HG03439 (cell line): ENCODE measurements around the gene CSNK2B.

Experiments used
- ATAC-seq: cut with Tn5 transposase; IDR thresholded peaks from one replicate; pipeline ENCODE4 v1.9.1; 2021; ENCODE audit warnings: mild to moderate bottlenecking, moderate library complexity; ENCODE audit not compliant: unreplicated experiment

The CSNK2B gene

DNA sequence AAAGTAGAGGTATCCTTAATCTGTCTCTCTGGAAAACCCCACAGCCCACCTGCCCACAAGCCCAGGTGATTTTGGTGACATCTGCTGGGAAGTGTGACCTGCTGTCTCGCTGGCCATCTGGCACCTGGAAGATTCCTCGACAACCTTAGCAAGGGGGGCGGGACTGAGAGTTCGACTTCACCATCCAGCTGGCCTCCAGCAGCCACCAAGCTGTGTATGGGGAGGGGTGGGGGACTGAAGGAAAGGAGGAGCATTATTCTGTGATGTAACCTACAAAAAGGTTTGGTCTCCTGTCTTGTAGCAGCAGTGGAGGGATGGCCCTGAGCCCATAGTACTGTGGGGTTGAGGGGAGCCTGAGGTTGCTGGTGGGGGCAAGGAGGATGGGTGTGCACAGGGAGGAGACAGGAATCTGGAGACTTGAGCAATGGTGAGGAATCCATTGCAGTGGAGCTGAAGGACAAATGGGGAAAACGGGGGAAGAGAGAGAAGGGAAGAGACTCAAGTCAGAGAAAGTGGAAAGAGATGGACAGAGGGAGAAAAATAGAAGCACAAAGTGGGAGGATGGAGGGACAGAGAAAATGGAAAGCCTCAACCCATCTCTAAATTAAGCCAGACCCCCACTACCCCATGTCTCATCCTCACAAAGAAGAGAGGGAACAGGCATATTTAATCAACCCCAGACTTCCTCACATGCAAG is 44.8 kb downstream of the CSNK2B start:
- ATAC-seq = no peak

DNA sequence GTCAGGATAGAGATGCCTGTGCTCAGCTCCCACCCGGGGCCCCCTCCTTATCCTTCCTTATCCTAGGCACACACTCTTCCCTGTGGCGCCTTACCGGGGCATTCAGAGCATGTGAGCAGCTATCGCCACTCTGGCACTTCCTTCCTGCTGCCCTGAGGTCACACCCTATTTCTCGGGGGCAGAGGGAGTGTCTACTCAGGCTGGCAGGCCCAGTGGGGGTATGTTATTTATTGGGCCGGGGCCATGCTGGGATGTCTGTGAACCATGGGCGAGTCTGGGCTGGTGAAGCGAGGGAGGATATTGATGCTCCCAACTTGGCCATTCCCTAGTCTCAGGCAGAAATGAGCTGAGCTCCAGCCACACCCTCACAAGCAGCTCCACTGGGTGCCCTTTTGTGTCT is 45.4 kb downstream of the CSNK2B start:
- no peak for ATAC-seq

DNA sequence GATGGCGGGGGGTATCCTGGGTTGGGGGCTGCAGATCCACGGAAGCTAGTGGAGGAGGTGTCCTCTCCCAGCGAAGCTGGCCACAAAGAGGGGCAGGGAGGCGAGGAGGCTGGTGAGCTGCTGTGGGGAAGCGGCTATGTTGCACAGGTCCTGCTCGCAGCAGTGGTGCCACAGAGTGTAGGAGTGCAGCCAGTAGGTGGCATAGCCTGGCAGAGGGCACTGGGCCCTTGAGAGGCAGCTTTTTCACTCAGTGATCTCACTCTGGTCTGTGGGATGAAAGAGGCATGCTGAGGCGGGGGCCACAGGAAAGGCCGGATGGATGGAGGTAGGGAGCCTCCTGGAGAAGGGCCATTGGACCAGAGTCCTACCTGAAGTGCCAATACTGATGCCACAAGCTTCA is 46.4 kb downstream of the CSNK2B start:
- no peak for ATAC-seq

DNA sequence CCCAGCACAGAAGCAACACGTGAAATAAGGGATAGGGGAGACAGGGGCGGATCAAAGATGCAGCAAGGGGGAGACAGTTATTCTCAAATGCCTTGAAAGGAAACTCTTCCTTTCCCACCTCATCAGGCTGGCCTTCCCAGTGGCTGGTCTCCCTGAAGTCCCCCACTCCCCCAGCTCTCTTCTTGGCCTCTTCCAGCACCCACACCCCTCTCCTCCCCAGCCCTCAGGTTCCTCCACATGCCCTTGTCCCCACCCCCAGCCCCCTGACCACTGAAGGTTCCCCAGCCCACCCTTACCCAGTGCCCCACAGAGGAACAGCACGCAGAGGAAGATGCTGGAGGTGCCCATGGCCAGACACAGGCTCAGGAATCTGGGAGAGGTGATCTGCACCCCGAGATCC is 47.6 kb downstream of the CSNK2B start:
- no peak for ATAC-seq

DNA sequence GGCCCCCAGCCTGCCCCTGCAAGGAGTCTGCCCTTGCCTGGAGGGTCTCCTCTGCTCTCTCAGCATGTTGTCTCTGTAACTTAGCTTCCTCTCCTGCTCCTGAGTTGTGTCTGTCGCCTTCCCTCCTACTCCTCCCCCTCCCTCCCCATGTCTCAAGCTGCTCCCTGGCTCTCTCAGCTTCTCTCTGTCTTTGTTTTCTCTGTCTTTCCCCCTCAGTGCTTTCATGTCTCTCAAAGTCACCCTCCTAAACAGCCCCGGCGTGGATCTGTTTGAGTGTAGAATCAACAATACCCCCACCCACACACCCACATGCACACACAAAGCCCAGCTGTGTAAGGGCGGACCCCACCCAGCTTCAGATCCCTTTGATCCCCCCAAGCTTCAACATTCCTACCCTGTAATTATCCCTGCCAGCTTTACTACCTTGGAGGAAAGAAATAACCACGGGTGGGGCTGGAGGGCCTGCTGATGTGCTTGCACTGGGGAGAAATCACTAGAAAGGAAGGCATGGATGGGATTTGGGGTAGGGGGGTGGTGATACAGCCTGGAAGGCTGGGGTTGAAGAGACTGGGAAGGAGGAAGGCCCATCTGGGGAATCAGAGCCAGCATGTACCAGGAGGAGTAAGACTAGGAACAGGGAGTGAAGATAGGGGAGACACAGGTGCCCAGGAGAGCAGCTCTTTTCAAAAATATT is 48.3 kb downstream of the CSNK2B start:
- no peak for ATAC-seq

DNA sequence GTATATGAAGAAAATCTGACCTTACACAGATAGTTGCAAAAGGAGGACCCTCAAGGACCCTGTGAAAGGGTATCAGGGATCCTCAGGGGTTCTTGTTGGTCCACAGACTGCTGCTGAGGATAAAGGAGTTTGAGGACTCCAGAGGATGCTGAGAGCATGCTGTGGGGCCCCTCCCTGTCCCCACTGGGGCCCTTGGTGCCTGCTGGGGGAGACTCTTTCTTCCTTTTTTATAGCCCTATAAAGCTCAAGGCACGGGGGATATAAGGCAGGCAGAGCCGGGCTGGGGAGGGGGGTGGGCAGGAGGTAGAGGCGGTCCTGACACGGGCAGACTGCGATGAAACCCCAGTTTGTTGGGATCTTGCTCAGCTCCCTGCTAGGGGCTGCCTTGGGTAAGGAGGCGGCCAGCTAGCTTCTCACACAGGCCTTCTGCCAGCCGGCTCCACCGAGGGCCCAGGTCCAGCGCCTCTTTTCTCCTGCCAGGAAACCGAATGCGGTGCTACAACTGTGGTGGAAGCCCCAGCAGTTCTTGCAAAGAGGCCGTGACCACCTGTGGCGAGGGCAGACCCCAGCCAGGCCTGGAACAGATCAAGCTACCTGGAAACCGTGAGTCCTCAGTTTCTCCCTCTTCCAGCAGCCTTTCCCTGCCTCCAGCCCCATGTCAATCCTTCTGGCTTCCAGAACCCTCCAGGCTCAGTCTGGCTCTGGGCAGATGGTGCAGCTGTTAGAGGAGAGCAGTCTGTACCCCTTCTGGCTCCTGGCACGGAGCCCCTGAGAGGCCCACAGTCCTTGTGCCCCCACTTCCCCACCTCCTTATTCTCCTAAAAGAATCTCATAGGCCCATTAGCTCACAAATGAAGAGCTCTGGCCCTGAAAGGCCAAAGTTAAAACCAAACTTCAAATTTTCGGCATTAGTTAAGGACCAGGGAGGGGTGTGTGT is 49.4 kb downstream of the CSNK2B start, which contains the start of gene LY6G6D:
LY6G6D (plus strand) TSS at position 327 of the 937 bp plus-strand sequence; CDS start at position 335, 8 bp downstream.
- ATAC-seq = no peak

DNA sequence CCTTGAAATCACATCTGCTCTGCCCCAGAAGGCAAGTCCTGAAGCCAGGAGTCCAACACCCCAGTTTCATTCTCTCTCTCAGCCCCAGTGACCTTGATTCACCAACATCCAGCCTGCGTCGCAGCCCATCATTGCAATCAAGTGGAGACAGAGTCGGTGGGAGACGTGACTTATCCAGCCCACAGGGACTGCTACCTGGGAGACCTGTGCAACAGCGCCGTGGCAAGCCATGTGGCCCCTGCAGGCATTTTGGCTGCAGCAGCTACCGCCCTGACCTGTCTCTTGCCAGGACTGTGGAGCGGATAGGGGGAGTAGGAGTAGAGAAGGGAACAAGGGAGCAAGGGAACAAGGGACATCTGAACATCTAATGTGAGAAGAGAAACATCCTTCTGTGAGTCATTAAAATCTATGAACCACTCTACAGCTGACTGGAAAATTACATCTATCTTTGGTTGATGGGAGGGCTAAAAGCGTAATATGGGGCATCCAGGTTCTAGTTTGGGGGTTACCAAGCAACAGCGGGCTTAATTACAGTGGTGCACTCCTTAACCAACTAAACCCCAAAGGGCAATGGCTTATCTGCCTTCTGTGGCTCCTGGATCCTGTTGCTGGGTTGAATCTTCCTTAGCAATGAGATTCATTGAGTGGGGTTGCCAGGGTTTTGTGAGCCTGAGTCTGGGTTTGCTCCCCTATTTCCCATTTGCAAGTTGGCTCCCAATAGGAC is 51.8 kb downstream of the CSNK2B start:
- no peak for ATAC-seq

DNA sequence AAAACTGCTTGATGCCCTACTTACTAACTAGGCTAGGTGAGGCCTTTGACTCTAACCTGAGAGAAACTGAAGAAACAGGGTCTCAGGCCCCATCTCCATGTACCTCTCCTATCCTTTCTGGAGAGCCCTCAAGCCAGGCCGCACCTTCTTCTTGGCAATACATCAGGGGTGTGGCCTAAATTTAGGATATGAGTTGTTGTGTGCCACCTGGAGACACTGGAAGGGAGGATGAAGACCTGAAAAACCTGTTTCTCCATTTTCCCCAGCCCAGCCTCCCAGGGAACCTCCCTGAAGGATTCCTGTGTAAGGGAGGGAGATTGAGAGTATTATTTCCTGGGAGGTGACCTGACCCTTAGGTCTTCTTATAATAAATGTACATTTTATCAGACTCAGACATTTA is 52.4 kb downstream of the CSNK2B start:
- no peak for ATAC-seq

DNA sequence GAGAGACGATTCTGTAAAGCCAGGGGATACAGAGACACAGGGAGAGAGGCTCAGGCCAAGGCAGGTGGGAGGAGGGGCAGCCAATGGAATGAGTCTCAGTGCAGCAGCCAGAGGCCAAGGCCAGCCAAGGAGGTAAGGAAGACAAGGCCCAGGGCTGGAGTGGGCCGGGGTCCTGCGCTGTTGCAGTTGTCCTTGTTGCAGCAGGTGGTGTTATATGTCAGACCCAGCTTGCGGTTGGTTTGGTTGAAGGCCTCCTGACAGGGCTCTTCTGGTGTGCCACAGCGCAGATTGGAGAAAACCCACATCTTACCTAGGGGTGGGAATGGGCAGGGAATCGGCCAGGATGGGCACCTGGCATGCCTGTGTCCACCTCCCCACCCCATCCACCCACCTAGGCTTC is 53.1 kb downstream of the CSNK2B start:
- no peak for ATAC-seq
